ENCODE results near the gene KLC3. TPM values are rescaled to one million over a fixed set of nuclear protein-coding genes. Genes with fewer than 3 reads are reported as not detected.

KLC3 gene
- total RNA-seq, 1 donor from 2014 or later = 0.07 TPM

DNA sequence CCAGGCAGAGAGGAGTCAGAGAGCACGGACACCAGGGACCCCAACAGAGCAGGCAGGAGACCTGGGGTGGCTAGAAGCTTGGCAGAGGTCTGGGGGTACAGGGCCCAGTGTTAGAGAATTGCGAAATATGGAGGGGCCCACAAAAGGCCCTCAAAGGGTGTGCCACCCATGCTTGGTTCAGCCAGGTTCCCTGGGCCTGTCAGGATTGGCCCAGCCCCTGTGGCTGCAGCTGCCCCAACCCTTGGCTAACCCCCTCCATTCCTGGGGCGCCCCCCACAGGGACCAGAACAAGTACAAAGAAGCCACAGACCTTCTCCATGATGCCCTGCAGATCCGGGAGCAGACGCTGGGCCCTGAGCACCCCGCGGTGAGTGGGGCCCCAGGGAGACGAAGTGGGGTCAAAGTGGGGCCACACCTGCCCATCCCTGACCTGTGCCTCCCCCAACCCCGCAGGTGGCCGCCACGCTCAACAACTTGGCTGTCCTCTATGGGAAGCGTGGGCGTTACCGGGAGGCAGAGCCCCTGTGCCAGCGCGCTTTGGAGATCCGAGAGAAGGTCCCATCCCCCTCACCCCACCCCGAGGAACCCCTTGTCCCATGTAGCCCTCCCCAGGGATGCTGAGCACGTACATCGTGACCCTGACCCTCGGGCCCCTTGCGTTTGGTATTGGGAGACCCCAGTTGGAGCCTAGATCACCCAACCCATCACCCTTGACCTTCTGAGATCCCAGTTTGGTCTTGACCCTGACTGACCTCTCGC, 8.0 kb downstream of the KLC3 start:
- no peak for DNase-seq (ENCODE audit: low read depth, low spot score)

DNA sequence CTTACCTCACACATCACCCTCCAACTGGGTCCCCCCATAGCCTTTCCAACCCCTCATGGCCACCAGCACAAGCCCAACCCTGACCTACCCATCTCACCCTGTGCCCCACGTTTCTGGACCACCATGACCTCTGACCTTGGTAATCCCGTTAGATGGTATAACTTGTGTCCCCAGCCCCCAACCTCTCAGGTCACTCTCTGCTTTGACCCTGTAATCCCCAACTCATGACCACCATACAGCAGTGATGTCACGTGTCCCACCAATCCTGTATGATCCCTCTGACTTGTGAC, 8.5 kb downstream of the KLC3 start:
- DNase-seq (ENCODE audit: low read depth, low spot score) = no peak

DNA sequence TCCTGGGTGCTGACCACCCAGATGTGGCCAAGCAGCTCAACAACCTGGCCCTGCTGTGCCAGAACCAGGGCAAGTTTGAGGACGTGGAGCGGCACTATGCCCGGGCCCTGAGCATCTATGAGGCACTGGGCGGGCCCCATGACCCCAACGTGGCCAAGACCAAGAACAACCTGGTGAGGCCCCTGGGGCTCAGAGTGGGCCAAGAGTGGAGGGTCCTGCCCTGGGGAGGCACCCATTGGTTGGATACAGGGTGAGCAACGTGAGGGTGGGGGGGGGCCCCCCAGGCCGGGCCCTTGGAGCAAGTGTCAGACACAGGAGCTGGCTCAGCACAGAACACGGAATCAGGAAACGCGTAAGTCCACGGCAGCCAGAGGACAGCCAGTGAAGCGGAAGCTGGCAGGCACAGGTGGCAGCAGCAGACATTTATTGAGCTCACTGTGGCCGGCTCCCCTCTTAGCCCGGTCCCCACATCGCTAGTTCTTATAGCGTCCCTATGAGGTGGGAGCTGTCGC, 8.9 kb downstream of the KLC3 start:
- DNase-seq (ENCODE audit: low read depth, low spot score) = no peak

DNA sequence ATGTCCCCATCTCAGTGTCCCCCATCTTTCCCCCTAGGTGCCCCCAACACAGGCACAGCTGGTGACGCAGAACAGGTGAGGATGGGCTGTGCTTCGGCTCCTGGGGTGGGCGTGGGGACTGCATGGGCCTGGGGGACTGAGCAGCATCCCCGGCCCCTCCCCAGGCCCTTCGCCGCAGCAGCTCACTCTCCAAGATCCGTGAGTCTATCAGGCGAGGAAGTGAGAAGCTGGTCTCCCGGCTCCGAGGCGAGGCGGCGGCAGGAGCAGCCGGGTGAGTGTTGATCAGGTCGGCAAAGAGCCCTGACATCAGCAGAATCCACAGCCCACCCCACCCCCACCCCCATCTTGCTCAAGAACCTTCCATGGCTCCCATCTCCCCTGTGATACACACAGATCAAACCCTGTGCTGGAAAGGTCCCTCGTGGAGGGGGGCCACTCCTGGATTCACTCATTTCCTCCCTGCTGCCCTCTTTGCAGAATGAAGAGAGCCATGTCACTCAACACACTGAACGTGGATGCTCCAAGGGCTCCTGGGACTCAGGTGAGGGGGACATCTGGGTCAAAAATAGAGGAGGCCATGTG, 10.0 kb downstream of the KLC3 start:
- DNase-seq (ENCODE audit: low read depth, low spot score) = no peak

DNA sequence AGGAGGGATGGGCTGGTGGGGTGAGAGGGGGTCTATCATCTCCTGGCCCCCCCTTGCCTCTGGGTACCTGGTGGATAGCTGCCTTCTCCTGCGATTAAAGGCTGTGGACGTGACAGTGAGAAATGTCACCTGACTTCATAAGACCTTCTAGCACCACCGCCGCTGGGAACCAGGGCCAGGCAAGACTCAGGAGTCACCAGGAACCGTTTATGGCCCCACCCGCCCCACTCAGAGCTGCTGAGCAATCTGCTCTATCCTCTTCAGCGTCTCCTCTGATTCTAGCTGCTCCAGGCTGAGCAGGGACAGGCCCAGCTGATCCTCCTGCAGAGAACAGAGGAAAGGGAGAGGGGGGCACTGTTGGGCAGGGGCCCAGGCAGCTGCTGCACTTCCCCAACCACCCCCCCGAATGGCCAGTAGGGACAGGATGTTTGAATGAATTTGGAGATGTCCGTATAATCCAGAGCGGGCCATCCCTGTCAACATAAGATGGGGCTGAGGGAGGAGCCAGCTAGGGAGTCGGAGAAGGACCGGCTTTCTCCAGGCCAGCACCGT, 10.9 kb downstream of the KLC3 start:
- no peak for DNase-seq (ENCODE audit: low read depth, low spot score)

DNA sequence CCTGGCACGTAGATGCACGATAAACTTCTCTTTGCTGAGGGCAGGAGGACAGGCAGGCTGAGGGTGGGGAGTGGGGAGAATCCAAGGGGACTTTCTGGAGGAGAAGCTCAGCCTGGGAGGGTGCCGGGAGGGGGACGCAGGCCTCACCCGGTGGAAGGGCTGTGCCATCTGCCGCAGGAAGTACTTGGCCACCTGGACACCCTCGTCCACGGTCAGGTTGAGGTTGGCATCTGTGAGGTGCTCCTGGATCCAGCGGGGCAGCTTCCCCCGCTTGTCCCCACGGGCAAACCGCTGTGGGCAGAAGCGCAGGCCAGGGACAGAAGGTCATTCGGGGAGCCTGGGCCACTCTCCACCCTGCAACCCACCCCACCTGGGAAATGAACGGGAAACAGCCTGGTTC, 11.5 kb downstream of the KLC3 start:
- DNase-seq (ENCODE audit: low read depth, low spot score) = no peak

DNA sequence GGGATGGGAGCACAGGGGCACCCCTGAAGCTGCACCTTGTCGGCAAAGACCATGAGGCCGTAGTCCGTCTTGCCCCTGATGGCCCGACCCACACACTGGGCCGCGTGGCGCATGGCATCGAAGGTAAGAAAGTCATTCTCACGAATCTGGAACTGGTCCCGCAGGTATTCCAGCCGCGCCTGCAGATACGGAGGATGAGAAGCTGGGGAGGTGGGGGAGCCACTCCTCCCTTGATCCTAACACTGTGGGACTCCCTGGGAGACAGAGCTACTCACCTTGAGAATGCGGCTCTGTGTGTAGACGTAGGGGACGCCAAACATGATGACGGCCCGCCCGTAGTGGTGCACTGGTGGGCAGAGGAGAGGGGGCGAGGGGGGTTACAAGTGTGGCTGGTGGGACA, 11.9 kb downstream of the KLC3 start:
- no peak for DNase-seq (ENCODE audit: low read depth, low spot score)

DNA sequence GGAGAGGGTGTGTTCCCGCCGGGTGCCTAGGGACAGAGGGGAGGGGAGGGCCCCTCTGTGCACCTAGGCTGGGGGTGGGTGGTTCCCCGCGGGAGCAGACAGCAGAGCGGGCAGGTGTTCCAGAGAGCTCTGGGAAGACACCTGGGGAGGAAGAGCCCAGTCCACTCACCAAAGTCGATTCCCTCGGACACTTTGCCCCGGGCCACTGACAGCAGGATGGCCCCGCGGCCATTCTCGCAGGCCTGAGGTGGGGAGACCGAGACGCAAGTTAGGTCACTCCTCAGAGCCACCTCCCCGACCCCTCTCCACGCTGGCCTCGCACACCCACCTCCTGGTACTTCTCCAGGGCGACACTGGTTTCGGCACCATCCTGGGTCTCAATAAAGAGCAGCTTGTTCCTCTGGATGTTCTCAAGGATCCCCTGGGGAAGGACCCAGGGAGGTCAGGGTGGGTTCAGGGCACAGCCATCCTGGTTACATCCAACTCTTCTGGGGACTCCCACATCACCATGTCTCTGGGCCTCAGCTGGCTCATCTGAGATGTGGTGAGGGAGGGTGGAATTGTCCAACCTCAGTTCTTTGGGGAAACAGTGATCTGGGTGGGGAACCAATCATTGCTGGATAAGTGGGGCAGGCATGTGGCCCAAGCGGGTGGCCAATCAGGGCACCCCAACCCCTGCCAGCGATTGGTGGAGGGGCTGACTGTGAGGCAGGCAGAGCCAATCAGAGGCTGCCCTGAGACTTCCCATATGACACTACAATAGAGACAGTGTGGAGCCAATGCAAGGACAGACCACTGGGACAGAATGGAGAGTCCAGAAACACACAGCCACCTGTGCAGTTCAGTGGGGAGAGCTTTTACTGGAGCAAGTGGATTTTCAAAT, 12.6 kb downstream of the KLC3 start:
- no peak for DNase-seq (ENCODE audit: low read depth, low spot score)

DNA sequence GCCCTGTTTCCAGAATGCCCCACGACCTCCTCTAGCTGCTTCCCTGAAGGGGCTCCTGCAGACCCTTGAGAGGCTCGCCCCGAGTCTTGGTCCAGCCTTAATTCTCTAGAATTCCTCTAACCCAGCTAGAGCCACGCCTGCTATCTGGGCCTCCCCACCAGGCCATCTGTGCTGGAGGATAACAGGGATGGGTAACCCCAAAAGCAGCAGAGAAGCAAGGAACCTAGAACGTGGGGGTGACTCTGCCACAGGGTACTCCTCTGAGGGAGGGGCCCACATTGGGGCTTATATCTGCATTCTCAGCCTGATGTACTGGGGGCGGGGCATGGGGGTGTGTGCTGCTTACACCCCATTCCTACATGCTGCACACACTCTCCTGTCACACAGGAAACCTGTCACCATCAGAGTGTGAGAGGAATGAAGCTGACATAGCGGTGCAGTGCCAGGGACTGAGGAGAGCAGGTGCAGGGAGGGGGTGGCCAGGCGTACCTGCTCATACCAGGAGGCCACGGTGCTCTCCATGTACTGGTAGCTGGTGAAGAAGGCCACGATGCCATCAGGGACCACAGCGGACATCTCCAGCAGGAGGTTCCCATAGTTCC, 13.8 kb downstream of the KLC3 start:
- no peak for DNase-seq (ENCODE audit: low read depth, low spot score)

DNA sequence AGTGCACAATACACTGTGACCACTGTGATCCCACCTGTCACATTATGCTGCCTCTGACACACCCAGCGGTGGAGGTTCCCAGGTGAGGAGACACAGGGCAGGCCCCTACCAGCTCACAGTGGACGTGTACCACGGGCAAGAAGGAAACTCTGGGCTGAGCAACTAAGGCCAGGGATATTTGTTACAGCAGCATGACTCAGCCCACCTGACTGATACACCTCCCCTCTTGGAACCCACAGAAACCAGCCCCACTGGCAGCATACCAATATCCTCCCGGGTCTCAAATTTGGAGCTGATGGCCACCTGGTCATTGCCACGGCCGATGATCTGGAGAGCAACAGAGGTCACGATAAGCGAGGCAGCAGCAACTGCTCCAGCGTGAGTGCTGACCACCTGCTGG, 14.9 kb downstream of the KLC3 start:
- DNase-seq (ENCODE audit: low read depth, low spot score) = no peak

DNA sequence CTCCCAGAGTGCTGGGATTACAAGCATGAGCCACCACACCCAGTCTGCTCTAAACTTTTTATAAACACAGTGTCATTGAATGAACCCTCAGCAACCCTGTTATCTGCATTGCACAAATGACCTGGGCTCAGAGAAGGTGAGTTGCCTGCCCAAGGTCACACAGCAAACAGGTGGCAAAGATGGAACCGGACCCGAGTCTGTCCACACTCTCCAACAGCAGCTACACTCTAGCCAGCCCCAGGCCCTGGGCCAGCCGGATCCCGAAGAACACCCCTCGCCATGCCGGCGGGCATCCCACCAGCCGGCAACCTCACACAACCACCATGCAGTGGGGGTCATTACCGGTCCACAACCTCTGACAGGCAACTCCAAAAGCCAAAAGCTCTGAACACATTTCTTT, 15.4 kb downstream of the KLC3 start:
- DNase-seq (ENCODE audit: low read depth, low spot score) = no peak

DNA sequence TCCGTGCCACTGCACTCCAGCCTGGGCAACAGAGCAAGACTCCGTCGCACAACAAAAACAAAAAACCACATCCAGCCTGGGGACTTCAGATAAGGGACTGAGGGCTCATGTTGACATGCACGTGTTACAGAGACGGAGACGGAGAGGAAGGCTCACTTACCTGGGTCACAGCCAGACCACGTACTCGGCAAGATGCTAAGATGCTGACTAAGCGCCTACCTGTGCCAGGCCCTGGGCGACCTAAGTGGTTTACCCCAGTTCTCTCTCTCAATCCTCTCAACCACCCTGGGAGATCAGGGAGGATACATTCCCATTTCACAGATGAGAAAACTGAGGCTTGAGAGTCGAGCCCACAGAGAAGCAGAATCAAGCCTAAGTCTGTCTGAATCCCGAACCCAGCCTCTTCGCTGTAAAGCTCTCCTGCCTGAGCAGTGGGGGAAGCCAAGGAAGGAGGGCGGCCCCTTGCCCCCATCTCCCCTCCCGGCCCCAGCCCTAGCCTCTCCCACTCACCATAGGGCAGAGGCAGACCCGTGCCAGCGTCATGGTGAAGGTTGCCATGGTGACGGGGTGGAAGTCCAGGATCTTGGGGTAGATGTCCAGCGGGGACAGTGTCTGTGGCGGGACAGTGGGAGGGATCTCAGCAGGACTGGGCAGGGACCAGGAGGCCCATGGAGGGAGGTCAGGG, 16.4 kb downstream of the KLC3 start:
- DNase-seq (ENCODE audit: low read depth, low spot score) = no peak

DNA sequence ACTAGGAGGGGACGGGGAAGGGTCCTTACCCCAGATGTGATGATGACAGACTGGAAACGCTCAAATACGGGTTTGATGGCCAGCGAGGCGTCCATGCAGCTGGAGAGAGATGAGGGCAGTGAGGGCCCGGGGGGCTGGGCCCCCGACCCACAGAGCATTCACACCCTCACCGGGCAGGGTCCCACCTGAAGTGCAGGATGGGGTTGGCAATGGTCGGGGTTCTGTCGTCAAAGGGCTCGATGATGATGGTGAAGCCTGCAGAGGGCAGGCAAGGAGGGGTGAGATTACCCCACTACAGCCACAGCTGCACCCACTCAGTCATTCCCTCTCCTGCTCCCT, 16.9 kb downstream of the KLC3 start:
- no peak for DNase-seq (ENCODE audit: low read depth, low spot score)

DNA sequence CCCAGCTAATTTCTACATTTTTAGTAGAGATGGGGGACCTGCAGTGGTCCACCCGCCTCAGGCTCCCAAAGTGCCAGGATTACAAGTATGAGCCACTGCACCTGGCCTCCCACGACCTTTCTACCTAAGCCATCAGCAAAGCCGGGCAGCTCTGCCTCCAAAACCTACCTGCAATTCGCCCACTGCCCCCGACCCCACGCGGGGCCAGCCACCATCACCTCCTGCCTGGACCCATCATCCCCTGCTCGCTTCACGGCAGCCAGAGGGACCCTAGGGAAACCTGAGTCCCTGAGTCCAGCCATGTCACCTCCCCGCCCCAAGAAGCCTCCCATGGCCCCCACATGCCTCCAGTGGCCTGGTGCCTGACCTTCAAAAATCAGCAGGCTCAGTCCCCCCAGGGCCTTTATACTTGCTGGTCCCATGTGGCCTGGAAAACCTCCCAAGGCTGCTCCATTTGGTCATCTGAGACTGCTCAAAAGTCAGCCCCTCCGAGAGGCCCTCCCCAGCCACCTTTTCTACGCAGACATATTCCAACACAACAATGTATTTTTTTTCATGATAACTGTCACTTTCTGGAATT, 17.8 kb downstream of the KLC3 start:
- no peak for DNase-seq (ENCODE audit: low read depth, low spot score)

DNA sequence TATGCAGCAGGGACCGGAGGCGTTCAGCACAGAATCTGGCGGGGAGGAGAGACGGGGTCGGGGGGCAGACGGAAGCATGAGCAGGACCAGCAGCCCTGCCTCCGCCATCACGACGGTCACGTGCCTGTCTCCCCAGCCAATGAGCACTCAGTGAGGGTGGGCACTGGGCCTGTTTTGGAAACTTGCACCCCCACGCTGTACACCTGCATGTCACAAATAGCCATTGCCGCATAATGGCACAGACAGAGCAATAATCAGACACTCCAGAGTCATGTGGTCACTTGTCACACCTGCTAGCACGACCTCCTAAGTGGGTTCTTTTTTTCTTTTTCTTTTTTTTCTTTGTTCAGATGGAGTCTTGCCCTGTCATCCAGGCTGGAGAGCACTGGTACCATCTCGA, 21.1 kb downstream of the KLC3 start:
- no peak for DNase-seq (ENCODE audit: low read depth, low spot score)

DNA sequence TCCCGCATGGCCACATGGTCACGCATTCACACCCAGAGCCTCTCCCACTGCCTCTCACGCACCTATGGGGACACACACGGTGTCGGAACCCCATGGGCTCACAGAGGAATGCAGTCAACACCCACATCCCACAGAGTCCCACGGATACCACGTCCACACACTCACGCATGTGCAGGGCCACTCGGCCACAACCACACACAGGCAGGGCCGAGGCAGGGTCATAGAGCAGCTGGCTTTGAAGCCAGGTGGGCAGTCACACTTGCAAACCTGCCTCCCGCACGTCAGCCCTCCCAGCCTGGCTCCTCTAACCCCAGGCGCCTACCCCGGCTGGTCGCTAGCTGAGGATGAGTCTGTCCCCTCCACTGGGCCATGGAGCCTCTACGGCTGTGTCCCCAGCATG, 21.7 kb downstream of the KLC3 start:
- no peak for DNase-seq (ENCODE audit: low read depth, low spot score)

DNA sequence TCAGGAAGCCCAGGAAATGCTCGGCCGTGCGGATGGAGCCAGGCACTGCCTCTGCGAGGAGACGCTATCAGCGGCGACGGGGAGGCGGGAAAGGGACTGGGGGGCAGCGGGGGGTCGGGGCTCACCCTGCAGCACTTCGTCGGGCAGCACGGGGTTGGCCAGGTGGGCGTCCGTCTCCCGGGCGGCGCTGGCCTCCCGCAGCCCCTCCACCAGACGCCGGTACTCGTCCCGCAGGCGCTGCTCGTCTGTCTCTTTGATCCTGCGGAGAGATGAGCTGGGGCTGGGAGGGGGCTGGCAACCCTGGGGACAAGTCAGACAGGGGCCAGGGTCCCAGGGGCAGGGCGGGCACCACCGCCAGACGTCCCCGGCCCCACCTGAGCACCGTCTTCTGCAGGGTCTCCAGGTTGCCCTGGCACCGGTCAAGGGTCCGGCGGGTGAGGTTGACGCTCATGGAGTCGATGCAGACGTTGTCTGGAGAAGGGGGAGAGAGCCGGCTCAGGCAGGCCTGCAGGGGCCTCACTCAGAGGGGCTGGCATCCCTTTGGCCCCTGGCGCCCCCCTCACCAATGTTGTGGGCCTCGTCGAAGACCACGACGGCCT, 23.4 kb downstream of the KLC3 start:
- no peak for DNase-seq (ENCODE audit: low read depth, low spot score)

DNA sequence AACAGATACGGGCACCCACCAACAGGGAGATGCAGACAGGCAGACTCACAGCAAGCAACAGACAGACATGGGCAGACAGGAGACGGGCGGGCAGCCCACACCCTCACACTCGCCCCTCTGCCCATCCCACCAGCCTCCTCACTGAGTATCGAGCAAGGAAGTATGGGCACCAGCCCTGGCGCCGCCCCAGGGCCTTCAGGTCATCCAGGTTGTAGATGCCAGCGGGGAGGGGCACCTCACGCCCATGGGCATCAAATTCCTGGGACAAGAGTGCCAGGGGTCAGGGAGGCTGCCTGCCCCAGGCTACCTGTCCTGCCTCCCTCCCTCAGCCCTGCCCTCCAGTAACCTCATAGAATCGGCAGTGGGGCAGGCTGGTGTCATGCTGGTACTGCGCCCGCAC, 24.1 kb downstream of the KLC3 start:
- DNase-seq (ENCODE audit: low read depth, low spot score) = no peak

DNA sequence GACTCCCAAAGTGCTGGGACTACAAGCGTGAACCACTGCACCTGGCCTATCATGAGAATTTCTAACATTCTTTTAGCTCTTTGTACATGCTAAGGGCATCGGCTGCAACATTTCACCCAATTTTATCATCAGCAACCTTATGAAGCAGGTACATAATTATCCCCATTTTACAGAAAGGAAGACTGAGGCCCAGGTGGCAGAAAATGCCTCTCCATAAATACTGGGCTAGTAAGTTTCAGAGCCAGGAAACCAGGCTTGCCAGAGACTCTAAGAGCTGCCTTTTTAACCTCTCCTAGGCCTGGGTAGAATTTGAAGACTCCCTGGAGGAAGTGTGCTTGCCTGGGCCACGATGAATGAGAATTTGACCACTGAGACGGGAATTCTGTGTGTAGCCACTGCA, 27.6 kb downstream of the KLC3 start:
- no peak for DNase-seq (ENCODE audit: low read depth, low spot score)

DNA sequence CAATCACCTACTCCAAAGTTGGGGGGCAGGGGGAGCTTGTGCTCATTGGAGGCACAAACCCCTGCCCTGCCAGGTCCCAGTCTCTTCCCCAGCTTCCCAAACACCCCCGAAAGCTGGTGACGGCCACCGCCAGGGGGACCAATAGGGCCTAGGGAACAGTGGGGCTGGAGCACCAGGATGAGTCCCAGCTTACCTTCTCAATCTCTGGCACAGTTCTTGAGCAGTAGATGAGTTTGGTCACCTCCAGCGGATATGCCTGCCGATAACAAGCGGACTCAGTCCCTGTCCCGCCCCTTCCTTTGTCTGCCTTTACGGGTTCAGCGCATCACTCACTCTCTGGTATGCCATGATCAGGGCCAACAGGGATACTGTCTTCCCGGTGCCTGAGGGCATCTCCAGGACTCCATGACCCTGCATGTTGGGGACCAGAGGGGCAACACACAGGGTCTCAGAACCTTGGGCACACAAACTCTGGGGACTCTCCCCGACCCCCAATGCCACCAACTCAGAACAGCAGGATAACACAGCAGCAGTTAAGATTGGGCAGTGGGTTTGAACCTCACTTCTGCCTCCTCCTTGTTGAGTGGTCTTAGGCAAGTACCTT, 28.3 kb downstream of the KLC3 start:
- DNase-seq (ENCODE audit: low read depth, low spot score) = no peak
